GM18499 (cell line): ENCODE results near the gene OR13D1.
"Not testable (repeated sequence)": the region's sequence is repeated elsewhere in the genome, so short reads cannot be mapped to it uniquely, and the experiment has no call there.

Experiments
- ATAC-seq: cut with Tn5 transposase; IDR thresholded peaks from one replicate; pipeline ENCODE4 v1.9.1; 2021; ENCODE audit warnings: moderate number of reproducible peaks; ENCODE audit not compliant: insufficient read depth, unreplicated experiment

Gene OR13D1, protein sequence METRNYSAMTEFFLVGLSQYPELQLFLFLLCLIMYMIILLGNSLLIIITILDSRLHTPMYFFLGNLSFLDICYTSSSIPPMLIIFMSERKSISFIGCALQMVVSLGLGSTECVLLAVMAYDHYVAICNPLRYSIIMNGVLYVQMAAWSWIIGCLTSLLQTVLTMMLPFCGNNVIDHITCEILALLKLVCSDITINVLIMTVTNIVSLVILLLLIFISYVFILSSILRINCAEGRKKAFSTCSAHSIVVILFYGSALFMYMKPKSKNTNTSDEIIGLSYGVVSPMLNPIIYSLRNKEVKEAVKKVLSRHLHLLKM

DNA sequence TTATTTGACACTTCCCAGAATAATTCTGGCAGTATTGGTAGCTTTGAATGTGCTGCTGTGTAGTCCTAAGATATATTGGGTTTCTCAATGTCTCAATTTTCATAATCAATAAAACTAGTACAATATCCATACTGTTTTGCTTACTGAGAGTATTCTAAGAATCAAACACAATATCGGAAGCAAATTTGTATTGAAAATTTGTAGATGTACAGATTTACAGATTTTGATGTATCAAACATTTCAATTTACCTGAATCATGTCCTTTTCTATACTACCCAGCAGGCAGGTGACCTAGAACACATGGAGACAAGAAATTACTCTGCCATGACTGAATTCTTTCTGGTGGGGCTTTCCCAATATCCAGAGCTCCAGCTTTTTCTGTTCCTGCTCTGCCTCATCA, at the start of gene OR13D1:
Gene OR13D1 (plus strand): TSS at position 301 of the 400 bp plus-strand sequence. CDS start 0 bp downstream, at position 301.
- no peak for ATAC-seq

DNA sequence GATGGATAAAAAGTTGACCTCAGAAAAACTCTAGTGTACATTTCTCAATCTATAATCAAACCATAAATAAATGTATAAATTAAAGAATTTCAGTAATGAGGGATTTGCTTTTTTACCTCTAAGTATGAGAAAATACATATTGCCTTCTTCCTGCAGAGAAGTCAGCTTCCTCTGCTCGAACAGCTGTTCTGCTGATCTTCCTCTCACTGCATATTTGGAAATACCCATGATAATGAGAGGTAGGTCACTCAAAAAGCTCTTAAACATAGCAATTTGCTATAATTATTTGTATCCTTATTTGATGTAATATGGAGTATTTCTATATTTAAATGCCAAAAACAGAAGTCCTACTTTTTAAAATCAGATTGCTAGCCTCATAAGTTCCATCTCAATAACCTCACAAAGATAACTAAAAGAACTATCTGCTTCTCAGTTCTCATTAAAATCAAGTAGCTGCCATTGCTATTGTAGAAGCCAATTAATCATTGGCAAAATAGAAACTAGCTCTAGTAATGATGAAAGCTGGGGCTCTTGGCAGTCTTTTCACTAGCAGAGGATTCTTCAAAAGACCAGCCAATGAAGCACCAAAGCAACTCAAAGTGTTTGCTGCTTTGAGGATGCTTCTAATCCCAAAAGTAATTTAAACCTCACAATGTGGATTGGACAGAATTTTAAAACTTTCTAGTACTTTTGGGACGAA, 35.7 kb upstream of the OR13D1 start:
- ATAC-seq, result no peak

DNA sequence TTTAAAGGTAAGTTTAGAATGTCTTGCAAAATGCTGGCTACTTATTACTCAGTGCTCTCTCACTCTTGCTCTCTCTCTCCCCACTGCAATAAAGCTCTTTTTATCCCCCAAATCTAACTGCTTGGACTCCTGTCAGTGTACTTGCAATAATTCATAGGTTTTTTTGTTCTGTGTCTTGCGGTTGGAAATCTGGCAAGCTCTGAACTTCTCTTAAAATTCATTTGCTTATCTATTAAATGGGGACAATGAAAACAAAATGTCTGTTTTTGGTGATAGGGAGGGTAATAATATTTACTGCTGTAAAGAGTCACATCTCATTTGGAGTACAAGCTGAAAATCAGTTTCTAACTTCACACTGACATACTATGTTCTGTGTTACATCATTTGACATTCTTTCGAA, 18.7 kb upstream of the OR13D1 start:
- ATAC-seq, result no peak

DNA sequence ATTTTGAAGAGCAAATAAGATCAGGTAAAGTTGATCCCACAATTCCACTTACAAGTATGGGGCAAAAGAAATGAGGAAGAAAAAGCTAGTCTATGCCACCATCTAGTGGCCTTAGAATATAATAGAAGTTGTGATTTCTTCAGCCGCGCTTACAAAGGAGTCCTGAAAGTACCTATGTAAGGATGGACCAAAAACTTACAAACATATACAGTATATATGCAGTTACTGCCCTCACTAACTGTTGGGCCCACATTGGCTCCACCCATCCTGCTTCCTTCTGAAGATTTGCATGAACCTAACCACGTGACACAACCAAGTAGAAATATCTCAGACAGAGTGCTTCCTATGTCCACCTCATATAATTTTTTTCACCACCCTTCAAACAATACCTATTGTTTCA, 11.7 kb upstream of the OR13D1 start:
- peak; percentile 81 for ATAC-seq

DNA sequence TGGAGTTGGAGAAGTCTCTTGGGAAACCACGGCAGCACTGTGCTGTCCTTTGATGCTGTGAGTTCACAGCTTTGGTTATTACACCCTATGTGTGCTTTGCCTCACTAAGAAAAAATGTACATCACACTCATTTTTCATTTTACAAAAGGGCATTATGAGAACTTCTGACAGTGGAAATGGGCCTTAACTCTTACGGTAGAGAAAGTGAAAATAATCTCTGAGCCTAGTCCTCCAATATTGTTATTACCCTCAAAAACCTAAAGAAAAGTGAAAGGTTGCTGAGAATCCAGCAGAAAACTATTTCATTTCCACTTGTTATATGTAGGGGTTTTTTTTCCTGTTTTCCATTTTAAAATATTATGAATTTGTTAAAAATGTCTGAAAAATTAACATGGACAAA, 8.2 kb upstream of the OR13D1 start:
- ATAC-seq, result no peak

DNA sequence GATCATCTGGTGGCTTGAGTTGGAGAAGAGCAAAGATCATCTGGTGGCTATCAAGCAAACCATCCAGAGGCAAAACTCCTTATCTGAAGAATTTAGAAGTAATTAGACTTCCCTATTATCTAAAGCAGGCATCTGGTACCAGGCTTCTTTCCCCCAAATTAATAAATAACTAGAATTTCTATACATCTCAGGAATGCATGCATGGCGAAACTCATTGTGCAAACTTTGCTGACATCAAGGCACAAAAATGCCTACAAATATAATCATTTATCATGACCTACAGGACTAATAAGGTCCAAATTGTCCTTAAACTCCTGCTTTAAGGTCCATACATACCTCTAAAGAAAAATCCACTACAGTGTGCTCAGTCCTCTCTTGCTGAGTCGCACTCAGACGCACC, 6.0 kb downstream of the OR13D1 start:
- no peak for ATAC-seq

DNA sequence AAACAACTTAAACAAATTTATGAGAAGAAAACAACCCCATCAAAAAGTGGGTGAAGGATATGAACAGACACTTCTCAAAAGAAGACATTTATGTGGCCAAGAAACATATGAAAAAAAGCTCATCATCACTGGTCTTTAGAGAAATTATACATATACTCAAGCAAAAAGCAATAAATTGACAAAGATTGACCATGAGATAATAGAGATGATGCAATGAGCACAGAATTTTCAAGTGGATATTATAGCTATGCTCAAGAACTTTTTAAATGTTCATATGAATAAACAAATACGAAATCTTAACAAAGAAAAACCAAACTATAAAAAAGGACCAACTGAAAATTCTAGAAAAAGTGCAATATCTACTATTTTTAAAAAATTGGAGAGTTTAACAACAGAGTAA, 14.4 kb downstream of the OR13D1 start:
- not testable (repeated sequence) for ATAC-seq

DNA sequence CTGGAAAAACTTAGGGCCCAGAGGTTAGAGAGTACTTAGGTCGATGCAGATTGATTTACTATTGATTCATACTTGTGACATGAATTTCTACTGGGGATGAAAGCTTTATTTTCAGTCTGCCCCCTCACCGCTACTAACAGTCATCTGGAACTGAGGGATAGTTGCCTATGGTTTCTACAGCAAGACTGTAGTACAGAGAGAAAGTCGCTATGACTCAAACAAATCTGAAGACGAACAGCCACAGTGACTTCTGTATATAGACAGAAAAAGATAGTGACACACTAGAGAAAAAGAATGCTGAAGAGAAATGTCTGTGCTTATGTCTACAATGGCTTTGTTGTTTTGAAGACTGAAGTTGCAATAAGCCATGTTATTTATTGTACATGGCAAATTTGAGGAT, 17.3 kb downstream of the OR13D1 start:
- ATAC-seq, result no peak

DNA sequence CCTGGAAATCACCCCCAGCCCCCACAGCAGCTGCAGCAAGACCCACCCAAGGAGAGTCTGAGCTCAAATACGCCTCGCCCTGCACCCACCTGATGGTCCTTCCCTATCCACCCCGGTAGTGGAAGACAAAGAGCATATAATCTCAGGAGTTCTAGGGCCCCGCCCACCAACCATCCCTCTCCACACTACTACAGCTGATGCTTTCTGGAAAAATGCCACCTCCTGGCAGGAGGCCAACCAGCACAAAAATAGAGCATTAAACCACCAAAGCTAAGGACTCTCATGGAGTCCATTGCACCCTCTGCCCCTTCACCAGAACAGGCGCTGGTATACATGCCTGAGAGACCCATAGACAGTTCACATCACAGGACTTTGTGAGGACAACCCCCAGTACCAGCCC, 30.7 kb downstream of the OR13D1 start:
- ATAC-seq, result no peak

DNA sequence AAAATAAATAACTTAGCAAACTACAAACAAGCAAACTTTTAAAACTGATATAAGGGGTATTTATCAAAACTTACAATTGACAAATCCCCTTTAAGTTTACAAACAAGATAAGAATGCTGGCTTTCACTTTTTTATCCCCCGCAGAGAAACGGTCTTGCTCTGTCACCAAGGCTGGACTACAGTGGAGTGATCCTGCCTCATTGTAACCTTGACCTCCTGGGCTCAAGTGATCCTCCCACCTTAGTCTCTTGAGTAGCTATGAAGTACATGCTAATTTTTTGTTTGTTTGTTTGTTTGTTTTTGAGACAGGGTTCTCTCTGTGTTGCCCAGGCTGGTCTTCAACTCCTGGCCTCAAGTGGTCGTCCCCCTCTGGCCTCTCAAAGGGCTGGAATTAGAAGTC, 44.1 kb downstream of the OR13D1 start:
- ATAC-seq, result no peak

DNA sequence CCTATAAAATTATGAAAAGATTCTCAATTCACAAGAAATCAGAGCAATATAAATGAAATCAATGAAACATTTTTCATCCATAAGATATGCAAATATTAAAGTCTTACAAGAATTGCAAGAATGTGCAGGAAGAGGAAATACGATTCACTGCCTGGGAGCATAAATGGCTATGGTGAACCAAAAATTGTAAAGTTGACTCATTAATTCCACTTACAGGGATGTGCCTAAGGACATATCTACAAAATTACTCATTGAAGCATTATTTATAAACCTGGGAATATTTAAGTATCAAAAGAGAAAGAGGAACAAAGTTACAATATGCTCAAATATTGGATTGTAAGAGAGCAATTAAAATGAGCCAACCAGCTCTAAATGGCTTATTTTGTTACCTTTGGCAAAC, 46.3 kb downstream of the OR13D1 start:
- no peak for ATAC-seq

DNA sequence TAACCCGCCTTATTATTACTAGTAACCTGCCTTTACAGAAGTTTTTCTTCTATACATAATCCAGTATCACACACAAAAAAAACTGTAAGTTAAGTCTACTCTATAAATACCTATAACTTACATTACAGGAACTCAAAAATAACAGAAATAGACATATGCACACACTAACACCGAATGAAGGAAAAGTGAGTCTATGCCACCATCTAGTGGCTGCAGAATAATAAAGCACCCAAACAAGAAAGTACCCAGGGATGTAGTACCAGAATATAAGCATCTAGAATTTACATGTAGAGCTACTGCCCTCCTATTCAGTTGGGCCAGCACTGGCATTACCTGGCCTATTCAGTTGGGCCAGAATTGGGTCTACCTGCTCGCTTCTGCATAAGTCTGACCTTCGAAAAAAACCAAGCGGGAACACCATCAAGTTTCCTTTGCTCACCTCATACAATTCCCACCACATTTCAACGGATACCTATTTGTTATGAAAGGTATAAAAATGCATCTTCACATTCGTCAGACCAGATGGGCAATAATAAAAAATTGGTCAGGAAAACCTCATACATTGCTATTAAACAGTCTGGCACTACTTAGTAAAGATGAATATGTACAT, 49.2 kb downstream of the OR13D1 start:
- ATAC-seq, result peak; percentile 64
